Measurements from ENCODE around the gene XPR1.

XPR1 gene

DNA sequence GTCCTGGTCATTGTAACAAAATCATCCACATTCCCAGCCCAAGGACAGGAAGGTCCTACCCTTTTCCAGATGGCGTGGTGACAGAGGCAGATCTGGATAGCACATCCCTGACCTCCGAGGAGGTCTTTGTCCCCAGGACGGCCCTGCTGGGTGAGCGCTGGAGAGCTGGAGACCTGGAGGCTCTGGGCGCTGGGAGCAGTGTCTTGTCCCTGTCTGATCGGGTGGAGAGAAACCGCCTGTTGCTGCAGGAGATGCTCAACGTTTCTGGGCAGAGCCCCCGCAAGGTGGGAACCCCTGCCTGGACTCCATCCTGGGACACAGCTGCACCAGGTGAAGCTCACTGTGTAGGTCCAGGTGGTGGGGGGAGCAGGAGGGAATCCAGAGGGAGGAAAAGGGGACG is 284.9 kb downstream of the XPR1 start:
- Mint-ChIP-seq H3K27me3 (ENCODE audit: low read depth, poor library complexity) (peaks cover 23% of the 10 kb centered on the region), H3K4me1 (peaks cover 62% of the 10 kb centered on the region), H3K27ac (no peak overlapping the region), H3K9me3 (no peaks in the 10 kb centered on the region), H3K4me3 (no peak overlapping the region), H3K36me3 (ENCODE audit: low read depth) (no peaks in the 10 kb centered on the region)
- DNase-seq: no peak
- TF ChIP-seq, protein P1, sequence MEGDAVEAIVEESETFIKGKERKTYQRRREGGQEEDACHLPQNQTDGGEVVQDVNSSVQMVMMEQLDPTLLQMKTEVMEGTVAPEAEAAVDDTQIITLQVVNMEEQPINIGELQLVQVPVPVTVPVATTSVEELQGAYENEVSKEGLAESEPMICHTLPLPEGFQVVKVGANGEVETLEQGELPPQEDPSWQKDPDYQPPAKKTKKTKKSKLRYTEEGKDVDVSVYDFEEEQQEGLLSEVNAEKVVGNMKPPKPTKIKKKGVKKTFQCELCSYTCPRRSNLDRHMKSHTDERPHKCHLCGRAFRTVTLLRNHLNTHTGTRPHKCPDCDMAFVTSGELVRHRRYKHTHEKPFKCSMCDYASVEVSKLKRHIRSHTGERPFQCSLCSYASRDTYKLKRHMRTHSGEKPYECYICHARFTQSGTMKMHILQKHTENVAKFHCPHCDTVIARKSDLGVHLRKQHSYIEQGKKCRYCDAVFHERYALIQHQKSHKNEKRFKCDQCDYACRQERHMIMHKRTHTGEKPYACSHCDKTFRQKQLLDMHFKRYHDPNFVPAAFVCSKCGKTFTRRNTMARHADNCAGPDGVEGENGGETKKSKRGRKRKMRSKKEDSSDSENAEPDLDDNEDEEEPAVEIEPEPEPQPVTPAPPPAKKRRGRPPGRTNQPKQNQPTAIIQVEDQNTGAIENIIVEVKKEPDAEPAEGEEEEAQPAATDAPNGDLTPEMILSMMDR (IDR thresholded peaks at IDR 0.05): no peak

DNA sequence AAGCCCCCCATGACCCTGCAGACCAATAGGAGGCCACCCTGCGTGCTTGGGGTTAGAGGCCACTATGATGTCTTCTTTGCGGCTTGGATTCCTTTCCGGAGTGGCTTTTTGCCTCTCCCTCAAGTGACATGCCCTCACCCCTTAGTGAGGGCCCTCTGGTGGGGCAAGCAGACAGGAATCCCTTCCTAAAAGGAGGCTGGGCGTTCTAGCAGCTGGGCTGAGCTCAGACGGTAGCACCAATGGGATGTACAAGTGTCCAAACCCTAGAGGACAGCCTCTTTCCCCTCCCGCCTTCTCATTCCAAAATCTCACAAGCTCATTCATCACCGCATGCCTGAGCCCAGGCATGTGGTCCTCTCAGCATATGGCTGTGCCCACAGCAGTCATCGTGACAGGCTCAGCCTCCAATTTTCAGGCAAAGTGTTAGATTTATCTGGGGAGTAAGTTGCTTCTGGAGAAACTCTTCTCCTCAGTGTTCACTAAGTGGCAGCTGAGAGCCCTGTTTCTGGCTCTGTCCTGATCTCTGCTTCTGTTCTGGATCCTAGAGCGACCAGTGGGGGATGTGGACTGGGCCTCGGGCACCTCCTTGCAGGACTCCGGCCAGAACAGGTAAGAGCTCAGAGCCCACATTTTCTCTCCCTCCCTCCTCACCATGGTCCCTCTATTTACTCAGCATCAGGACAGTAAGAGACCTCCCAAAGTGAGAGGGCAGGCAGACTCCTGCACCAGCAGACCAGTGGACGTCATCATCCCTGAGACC is 285.7 kb downstream of the XPR1 start:
- no peak overlapping the region for H3K27ac Mint-ChIP-seq

DNA sequence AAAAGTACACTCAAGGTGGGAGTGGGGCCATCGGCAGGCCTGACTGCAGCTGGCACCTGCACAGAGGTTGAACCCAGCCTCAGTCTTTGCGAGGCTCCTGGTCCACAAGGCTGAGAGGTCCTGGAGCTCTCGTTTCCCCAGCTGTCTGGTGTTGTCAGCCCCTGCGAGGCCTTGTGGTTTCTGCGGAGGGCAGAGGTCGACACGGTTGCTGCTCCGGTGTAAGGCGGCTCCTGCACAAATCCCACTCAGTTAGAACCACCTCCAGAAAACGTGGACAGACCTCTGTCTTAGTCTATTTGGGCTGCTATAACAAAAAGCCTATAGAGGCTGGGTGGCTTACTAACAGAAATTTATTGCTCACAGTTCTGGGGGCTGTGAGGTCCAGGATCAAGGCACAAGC is 286.7 kb downstream of the XPR1 start:
- peak; percentile 36 for DNase-seq
- Mint-ChIP-seq H3K9me3 (no peaks in the 10 kb centered on the region), H3K27me3 (ENCODE audit: low read depth, poor library complexity) (peaks cover 14% of the 10 kb centered on the region), H3K36me3 (ENCODE audit: low read depth) (no peaks in the 10 kb centered on the region), H3K27ac (no peak overlapping the region), H3K4me3 (no peak overlapping the region), H3K4me1 (peaks cover 73% of the 10 kb centered on the region)
- TF ChIP-seq, protein P1 (IDR thresholded peaks at IDR 0.05): no peak

More for the DNA sequence above, 285.7 kb downstream of the XPR1 start:
- TF ChIP-seq, protein P1 (IDR thresholded peaks at IDR 0.05): no peak
- no peak for DNase-seq
- Mint-ChIP-seq H3K4me1 (peaks cover 65% of the 10 kb centered on the region), H3K27me3 (ENCODE audit: low read depth, poor library complexity) (peaks cover 17% of the 10 kb centered on the region), H3K4me3 (no peak overlapping the region), H3K9me3 (no peaks in the 10 kb centered on the region), H3K36me3 (ENCODE audit: low read depth) (no peaks in the 10 kb centered on the region)

DNA sequence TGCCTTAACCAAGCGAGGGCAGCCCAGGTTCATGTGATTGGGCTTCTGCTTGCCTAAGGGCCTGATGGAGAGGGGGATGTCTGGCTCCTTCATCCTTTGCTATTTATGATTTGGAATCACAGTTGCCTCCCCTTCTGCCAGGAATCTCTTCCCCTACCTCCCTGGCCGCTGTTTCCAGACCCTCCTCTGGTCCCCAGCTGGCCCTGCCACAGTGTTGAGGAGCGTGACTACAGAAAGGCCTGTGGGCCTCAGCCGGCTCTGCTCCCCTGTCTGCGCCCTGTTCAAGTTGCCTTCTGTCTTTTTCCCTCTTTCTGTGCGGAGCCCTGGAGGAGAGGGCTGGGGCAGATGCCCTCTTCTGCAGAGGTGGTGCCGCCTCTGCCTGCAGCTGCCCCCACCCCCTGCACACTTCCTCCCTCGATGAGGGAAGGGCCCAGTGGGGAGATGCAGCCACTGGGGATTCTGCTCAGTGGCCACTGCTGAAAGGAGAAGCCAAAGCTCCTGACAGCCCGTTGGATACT is 287.4 kb downstream of the XPR1 start:
- H3K36me3 Mint-ChIP-seq (ENCODE audit: low read depth): no peaks in the 10 kb centered on the region
- no peak overlapping the region for H3K4me3 Mint-ChIP-seq
- no peak overlapping the region for H3K27ac Mint-ChIP-seq
- TF ChIP-seq, protein P1 (IDR thresholded peaks at IDR 0.05): no peak
- H3K27me3 Mint-ChIP-seq (ENCODE audit: low read depth, poor library complexity): peaks cover 8% of the 10 kb centered on the region
- H3K4me1 Mint-ChIP-seq: peaks cover 74% of the 10 kb centered on the region
- H3K9me3 Mint-ChIP-seq: no peaks in the 10 kb centered on the region
- no peak for DNase-seq

DNA sequence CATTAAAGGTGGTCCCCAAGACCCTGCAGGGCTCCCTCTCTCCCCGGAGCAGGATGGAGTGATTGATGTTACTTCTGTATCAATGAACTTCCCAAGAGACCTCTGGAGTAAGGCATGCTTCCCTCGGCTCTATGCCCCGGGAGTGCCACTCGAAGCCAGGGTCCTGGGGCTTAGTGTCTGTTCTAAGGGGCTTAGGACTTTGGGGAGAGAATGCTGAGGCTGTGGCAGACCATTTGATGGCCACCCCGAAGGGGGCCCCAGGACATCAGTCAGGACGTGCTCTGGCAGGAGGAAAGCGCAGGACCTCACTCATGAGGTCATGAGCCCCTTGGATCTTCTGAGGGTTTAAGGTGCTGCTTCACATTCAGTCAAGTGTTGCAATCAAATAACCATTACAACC is 288.4 kb downstream of the XPR1 start:
- TF ChIP-seq, protein P1 (IDR thresholded peaks at IDR 0.05): no peak
- DNase-seq: no peak
- Mint-ChIP-seq H3K27ac (no peak overlapping the region), H3K4me1 (peaks cover 78% of the 10 kb centered on the region), H3K9me3 (no peaks in the 10 kb centered on the region), H3K36me3 (ENCODE audit: low read depth) (no peaks in the 10 kb centered on the region), H3K4me3 (no peak overlapping the region), H3K27me3 (ENCODE audit: low read depth, poor library complexity) (peaks cover 8% of the 10 kb centered on the region)

DNA sequence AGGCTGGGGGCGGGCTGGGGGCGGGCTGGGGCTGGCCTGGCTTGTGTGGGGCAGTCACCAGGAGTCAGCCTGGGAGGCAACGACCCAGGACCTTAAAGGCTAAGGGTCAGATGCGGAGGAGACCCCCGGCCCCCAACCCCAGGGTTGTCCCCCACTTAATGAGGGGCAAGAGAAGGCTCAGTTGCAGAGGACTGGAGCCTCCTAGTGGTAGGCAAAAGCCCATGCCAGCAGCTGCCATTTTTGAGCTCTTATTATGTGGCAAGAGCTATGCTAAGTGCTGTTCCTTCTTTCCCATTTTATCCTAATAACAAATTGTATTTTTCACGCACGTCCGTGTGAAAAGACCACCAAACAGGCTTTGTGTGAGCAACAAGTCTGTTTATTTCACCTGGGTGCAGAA is 288.9 kb downstream of the XPR1 start:
- Mint-ChIP-seq H3K4me3 (no peak overlapping the region), H3K4me1 (peaks cover 83% of the 10 kb centered on the region), H3K27ac (no peak overlapping the region), H3K9me3 (no peaks in the 10 kb centered on the region), H3K27me3 (ENCODE audit: low read depth, poor library complexity) (peaks cover 4% of the 10 kb centered on the region), H3K36me3 (ENCODE audit: low read depth) (no peaks in the 10 kb centered on the region)
- DNase-seq: no peak
- TF ChIP-seq, protein P1 (IDR thresholded peaks at IDR 0.05): peak; percentile 28
